Epithelial cell of proximal tubule (primary cell): Measurements from ENCODE around the gene SPATC1L. TPM values are rescaled to one million over a fixed set of nuclear protein-coding genes. Genes with fewer than 3 reads are reported as not detected.

Source experiments
- DNase-seq: peaks from one replicate; pipeline ENCODE4 v3.0.0-alpha.2; 2011; ENCODE audit warnings: low read depth
- H3K4me3 ChIP-seq: 2 replicates; pipeline ENCODE4 v1.5.1; 2011; ENCODE audit warnings: low read depth, mild to moderate bottlenecking, low read length
- total RNA-seq: library from RNA; depleted of rRNA; stranded (reverse); fragments of >200 nt; gene quantifications from 2 replicates; pipeline ENCODE4 v1.2.3, GENCODE V29; 2015
- TF ChIP-seq, protein P1 (sequence below): conservative IDR thresholded peaks from 2 replicates; pipeline ENCODE4 v1.5.1; 2012; ENCODE audit warnings: low read depth, mild to moderate bottlenecking, low read length

Gene SPATC1L
- total RNA-seq, 1 donor from 2014 or later = 22.0 TPM

DNA sequence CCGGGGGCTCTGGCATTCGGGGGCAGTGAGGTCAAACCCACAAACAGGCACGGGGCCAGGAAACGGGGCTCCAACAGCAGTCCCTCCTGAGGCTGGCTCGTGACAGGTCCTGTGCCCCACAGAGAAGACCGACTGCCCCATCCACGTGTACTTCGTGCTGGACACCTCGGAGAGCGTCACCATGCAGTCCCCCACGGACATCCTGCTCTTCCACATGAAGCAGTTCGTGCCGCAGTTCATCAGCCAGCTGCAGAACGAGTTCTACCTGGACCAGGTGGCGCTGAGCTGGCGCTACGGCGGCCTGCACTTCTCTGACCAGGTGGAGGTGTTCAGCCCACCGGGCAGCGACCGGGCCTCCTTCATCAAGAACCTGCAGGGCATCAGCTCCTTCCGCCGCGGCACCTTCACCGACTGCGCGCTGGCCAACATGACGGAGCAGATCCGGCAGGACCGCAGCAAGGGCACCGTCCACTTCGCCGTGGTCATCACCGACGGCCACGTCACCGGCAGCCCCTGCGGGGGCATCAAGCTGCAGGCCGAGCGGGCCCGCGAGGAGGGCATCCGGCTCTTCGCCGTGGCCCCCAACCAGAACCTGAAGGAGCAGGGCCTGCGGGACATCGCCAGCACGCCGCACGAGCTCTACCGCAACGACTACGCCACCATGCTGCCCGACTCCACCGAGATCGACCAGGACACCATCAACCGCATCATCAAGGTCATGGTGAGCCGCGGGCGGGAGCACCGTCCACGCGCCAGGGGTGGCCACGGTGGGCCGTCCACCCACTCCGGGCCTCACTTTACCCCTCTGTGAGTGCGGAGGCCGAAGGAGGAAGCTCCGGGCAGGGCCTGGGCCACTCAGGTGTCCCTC, 72.2 kb downstream of the SPATC1L start:
- TF ChIP-seq, protein P1, sequence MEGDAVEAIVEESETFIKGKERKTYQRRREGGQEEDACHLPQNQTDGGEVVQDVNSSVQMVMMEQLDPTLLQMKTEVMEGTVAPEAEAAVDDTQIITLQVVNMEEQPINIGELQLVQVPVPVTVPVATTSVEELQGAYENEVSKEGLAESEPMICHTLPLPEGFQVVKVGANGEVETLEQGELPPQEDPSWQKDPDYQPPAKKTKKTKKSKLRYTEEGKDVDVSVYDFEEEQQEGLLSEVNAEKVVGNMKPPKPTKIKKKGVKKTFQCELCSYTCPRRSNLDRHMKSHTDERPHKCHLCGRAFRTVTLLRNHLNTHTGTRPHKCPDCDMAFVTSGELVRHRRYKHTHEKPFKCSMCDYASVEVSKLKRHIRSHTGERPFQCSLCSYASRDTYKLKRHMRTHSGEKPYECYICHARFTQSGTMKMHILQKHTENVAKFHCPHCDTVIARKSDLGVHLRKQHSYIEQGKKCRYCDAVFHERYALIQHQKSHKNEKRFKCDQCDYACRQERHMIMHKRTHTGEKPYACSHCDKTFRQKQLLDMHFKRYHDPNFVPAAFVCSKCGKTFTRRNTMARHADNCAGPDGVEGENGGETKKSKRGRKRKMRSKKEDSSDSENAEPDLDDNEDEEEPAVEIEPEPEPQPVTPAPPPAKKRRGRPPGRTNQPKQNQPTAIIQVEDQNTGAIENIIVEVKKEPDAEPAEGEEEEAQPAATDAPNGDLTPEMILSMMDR = no peak
- DNase-seq = no peak
- no peak overlapping the region for H3K4me3 ChIP-seq

DNA sequence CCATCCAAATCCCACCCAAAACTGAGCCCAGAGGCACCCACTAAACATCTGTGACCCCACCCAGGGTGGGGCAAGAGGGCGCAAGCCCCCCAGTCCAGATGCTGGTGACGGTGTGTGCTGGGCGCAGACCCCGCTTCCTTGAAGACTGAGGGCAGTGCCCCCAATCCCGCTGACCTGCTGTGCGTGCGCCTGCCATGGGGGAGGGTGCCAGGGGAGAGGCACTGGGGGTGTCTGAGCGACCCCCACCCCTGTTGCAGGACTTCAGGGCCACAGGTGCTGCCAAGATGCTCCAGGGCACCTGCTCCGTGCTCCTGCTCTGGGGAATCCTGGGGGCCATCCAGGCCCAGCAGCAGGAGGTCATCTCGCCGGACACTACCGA, 73.1 kb downstream of the SPATC1L start:
- TF ChIP-seq, protein P1 = no peak

More for the DNA sequence above, 73.1 kb downstream of the SPATC1L start:
- H3K4me3 ChIP-seq = no peak overlapping the region
- no peak for DNase-seq

Other genes starting within 250 kb of the SPATC1L start
- 76.9 and 135 TPM in 2 replicates for gene COL6A1, start 202.7 kb downstream of the SPATC1L start, total RNA-seq
- 71.5 and 138 TPM in 2 replicates for gene COL6A2, start 86.3 kb downstream of the SPATC1L start, total RNA-seq
- gene FTCD, start 28.9 kb downstream of the SPATC1L start, total RNA-seq = not detected in 2 replicates
- 32.0 and 106 TPM in 2 replicates for gene LSS, start 44.3 kb upstream of the SPATC1L start, total RNA-seq
- gene MCM3AP, start 101.2 kb upstream of the SPATC1L start, total RNA-seq = 65.1 and 84.7 TPM in 2 replicates
- 7.0 and 10.9 TPM in 2 replicates for gene YBEY, start 101.9 kb upstream of the SPATC1L start, total RNA-seq
- 10.3 and 12.1 TPM in 2 replicates for gene C21orf58, start 139.4 kb upstream of the SPATC1L start, total RNA-seq
- gene PCNT, start 139.7 kb upstream of the SPATC1L start, total RNA-seq = 15.1 and 18.7 TPM in 2 replicates